NCI-H2196 (cell line): ENCODE data around the gene GPR45.
"Not testable (repeated sequence)": the region's sequence is repeated elsewhere in the genome, so short reads cannot be mapped to it uniquely, and the experiment has no call there.

ENCODE experiments used
- DNase-seq: peaks from one replicate; lab custom pipeline; 2025; ENCODE audit not compliant: unreplicated experiment; lab: John Stamatoyannopoulos, UW

GPR45 gene, protein sequence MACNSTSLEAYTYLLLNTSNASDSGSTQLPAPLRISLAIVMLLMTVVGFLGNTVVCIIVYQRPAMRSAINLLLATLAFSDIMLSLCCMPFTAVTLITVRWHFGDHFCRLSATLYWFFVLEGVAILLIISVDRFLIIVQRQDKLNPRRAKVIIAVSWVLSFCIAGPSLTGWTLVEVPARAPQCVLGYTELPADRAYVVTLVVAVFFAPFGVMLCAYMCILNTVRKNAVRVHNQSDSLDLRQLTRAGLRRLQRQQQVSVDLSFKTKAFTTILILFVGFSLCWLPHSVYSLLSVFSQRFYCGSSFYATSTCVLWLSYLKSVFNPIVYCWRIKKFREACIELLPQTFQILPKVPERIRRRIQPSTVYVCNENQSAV

DNA sequence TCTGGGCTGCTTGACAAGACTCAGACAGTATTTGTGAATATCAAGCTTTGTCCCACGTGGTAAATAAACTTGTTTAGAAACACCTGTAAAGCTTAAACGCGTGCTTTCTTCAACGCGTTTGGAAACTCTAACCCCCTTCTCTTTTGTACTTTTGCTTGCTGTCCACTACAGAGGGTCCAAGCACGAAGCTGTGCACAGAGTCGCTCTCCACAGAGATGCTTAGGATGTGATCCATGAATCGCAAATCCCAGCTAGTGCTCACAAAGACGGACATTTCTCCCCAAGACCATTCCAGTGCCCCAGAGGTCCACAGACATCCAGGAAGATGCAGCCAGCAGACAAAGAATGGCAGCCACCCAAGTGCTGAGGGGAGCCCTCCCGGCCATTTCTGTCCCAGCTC, at the start of gene GPR45:
TSS of gene GPR45 (plus strand) at position 301 of the 400 bp plus-strand sequence. CDS start 116 bp downstream, outside the sequence.
- no peak for DNase-seq

DNA sequence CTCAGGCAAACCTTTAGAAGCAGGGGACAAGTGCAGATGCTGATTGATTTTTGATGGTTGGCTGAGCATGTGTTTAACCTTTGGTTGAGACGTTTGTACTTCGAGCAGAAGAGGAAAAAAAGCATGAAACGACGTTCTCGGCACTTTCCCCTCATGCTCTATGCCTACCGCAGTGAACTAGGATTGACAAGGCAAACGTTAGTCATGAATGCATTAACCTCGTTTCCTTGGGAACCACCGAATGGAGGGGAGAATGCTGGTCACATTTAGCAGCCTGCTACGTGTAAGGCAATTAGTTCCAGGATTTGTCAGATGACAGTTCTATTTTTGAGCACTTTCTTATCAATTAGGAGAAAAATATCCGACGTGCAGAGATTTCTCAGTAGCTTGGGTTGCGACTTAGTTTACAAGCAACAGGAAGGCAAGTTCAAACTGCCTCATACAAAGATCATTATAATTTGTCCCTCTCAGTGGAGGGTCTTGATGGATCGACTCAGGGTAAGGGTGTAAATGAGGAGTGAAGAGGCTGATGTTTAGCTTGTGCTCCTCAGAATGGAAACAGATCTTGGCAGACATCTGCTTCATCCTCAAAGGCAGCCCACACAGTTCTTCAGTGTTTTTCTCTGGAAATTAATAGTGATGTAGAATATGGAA, 47.4 kb upstream of the GPR45 start:
- DNase-seq = no peak

DNA sequence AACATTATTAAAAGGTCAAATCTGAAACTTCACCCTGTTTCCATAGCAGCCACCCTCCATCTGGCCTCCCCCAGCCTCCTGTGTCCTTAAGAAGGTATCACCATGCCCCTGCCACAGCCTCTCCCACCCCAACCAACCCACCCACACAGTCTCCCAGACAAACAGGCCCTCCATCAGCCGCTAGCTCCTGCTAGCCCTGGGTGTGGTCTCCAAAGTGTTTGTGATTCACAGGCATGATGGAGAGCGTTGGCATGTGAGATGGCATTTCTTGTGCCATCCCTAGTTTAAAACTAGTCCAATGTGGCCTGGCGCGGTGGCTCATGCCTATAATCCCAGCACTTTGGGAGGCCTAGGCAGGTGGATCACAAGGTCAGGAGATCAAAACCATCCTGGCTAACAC, 44.9 kb upstream of the GPR45 start:
- no peak for DNase-seq

DNA sequence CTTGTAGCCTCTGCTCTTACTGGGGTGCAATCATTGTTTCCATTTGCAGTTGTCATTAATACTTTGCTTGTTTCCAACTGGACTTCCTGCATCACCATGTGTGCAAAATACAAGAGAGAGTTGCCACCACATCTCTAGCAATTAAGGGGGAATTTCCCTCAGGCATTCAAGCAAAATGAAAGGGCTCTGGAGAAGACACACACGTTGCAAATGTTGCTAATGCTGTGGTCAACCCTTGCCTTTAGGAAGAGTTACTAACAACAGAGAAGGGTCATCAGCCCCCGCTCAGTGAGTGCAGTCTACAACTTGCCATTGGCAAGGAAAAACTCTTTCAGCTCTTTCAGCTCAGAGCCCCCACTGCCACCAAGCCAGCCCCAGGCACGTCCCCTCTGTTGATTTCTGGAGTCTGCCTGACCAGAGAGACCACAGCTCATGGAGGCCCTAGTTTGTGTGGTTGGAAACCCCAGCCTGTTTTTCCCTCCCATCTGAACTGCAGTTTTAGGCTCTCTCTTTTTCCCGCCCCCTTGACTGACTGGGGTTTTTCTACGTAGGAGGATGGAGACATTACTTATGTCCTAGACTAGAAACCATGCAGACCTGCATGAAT, 25.9 kb upstream of the GPR45 start:
- no peak for DNase-seq

DNA sequence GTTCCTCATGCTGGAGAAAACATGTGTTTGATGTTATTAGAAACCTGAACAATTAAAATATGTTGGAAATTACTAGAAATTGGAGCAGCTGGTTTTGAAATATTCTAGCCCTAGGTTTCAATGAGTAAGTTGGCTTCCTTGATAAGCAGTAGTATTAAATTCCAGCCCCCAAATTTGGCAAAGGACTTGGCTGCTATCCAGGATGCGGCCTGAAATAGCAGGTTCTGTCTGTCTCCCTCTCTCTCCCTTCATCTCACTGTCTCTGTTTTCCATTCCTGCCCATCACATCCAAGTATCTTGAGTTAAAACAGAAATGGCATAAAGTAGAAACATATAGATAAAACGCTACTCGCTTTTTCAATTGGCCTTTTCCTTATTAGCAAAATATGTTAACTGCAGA, 20.9 kb upstream of the GPR45 start:
- DNase-seq = no peak

DNA sequence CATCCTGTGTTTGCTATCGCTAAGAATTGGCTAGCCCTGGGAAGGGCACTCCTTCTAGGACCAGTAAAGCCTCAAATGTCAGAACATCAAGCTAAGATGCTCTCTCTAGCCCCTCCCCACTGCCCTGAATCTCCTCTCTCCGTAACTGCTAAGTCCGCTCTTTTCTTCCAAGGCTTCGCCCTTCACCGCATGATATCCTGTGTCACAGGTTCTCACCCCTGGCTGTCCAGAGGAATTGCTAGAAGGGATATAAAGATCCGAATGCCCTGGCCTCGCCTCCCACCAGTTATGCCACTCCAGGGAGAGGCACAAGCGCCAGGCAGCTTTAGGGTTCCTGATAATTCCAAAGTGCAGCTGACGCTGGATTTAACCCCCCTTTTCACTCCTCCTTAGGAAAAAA, 17.1 kb upstream of the GPR45 start:
- no peak for DNase-seq

DNA sequence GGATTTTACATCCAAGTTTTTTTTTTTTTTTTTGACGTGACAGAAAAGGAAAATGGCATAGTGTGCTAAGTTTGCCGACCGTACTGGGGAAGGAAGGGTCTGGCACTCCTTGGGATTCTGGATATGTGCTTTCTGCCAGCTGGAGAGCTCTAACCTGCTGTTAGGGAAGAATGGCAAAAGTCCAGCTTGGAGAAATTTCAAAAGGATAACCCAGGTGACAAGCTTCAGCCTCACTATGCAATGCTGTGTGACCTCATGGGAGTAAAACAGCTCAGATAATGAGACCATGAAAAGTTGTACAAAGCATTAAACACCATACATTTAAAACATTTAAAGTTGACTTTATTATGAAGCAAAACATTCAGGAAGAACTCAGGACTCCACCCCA, 10.3 kb upstream of the GPR45 start:
- no peak for DNase-seq

DNA sequence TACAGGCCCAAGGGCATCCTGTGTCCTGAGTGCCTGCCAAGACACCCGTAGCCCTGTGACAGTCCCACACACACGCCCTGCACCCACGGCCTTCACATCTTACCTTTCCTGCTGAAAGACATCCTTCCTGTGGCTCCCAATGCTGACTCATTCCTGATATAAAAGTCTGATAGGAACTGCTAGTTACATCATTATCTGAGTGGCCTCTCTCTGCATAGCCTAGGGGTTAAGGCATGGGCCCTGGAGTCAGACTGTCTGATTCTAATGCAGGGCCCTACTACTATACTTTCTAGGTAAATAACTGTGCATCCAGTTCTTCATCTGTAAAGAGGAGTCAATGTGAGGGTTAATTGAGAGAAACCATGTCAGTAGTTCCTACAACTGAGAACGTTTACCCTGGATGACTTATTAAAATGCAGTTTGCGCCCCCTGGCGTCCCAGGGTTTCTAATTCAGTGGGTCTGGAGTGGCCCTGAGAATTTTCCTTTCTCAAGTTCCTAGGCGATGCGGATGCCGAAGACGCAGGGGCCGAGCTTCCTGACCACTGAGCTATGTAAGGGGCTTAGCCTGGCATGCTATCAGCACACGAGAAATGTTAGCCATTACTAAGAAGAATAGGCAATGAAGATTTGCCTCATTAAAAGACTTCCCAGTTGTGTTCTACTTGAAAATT, 6.0 kb upstream of the GPR45 start:
- DNase-seq = peak; percentile 59

DNA sequence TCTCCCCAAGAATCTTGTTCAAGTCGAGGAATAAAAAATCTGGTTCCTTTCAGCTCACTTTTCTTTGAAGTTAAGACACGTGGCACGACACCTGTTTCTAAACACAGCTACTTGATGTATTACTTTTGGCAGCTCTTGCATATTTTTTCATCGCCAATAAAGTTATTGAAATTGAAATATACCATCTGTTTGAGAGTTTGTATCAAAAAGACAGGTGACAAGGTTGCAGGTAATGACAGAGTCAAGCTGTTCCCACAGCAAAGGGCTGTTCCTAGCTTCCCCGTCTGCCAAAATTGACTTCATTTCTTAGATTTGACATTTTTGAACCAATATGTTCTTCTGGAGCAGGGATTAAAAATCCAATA, 5.5 kb upstream of the GPR45 start:
- no peak for DNase-seq

DNA sequence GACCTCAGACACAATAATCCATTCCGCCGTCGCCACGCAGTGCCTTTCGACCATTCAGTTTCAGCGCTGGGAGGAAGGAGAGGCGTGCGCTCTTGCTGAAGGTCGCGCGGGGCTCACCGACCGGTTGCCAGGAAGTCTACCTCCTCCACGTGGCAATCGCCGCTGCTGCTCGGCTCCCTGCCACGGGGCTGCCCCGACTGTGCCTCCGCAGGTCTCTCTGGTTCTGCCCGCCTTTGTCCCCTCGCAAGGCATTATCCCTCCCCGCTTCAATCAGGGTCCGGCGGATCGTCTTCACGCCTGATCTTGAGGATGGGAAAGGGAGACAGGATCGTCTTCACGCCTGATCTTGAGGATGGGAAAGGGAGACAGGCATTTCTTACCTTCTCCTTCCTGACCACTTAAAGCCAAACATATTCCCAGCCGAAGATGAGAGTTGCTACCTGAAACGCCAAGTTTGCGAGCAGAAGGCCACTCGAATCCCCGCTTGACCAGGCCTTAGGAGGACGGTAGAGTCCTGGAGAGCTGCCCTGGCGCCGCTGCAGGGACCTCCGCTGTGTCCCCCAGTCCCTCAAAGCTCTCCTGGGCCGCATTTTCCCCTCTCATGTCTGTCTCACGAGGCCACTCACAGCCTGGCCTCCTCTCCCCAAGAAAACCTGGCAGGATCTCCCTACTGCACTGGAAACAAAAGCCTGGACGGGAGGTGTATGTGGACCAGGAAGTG, 4.3 kb upstream of the GPR45 start:
- no peak for DNase-seq

DNA sequence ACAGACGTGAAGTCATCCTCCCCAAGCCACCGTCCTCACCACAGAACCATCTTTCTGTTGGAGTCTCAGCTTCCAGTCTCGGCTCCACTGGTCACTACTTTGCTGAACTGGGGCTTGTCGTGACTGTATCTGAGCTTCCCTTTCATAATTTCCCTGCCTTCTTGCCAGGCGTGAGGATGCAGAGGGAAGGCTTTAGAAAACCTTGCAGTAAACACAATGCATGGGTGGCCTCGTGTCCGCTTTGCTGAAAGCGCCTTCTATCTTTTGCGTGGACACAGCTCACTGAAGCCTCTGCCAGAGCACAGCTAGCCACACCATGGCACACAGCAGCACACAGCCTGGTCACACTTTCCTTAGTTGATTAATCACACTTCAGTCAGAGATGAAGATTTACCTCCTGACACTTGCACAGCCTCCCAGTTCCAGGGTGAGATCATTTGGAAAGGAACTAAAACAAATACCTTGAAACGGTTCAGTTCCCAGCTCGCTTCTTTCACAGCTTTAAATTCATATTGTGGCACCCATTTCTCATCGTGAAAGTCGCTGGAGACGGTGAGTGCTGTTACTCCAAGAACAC, 2.8 kb upstream of the GPR45 start:
- DNase-seq = no peak

DNA sequence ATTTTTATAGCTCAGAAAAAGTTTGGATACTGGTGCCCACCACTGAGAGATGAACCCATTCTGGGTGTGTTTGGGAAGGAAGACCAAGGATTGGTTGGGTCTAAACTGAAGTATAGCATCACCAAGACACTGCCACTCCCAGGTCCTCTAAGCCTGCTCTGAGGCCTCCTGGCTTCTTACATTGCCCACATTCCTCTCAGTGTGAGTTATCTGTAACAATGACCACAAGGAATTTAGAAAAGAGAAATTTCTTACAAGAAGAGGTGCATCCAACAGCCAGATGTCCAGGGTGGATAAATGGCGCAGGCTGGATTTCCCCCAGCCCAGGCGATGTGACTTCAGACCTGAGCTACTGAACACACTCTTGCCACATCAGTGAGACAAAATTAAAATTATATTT, 1.6 kb upstream of the GPR45 start:
- no peak for DNase-seq

DNA sequence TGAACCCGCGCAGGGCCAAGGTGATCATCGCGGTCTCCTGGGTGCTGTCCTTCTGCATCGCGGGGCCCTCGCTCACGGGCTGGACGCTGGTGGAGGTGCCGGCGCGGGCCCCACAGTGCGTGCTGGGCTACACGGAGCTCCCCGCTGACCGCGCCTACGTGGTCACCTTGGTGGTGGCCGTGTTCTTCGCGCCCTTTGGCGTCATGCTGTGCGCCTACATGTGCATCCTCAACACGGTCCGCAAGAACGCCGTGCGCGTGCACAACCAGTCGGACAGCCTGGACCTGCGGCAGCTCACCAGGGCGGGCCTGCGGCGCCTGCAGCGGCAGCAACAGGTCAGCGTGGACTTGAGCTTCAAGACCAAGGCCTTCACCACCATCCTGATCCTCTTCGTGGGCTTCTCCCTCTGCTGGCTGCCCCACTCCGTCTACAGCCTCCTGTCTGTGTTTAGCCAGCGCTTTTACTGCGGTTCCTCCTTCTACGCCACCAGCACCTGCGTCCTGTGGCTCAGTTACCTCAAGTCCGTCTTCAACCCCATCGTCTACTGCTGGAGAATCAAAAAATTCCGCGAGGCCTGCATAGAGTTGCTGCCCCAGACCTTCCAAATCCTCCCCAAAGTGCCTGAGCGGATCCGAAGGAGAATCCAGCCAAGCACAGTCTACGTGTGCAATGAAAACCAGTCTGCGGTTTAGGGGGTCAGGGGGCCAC, 897 bp downstream of the GPR45 start:
- DNase-seq = no peak

DNA sequence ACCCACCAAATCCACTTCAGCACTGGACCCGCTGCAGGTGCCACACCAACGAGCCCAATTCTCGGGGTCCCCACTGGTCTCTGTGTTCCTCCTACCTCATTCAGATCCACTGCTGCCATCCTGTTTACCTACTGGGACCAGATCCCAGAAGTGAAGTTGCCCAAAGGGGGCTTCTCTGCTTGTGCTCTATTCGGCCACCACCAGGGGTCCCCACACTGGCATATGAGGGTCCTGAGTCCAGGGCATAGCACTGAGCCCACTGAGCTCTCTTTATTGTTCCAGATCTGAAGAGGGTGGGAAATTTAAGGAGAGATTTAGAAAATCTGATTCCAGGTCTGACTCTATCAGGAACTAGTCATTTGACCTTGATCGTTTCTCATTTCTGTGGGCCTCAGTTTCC, 2.4 kb downstream of the GPR45 start:
- DNase-seq = no peak

DNA sequence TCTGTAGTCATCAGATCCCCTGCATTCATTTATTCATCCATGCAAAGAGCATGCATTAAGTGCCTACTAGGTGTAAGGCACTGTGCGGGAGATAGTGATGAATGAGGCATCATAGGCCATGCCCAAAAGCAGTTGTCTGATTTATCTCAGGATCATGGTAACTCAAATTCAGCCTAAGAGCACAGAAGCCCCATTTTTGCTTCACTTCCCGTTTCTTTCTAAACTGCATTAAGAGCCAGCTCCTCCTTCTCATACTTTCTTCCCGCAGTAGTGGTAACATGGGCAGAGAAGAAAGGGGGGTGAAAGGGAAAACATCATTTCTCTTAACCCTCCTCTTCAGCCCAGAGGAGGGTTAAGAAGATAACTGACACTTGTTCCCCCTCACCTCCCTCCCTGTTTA, 2.9 kb downstream of the GPR45 start:
- no peak for DNase-seq

DNA sequence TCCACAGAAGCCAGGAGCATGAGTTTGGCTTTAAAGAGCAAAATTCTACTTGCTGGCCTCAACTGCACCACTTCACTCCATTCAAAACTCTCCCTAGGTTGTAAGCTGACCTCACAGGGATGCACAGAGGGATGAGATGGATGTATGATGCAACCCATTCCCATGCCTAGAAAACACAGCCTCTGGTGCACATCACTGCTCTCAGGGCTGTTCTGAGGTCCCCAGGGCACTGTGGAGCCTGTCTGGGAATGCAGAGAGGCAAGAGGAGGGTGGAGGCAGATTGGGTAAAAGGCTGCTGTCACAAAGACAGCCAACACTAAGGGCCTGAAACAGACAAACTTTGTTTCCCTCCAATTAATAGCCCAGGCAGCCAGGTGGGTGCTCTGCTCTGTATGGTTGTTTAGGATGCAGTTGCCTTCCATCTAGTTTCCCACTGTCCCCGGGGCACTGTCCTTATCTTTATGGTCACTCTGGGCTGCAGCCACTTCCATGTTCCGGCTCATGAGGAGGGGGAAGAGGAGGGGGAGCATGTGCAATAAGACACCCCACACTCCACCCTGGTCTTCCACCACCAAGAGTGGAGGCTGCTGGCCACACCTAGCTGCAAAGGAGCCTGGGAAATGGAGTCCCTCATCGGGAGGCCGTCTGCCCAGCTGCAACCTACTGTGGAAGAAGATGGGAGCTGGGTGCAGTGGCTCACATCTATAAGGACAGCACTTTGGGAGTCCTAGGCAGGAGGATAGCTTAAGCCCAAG, 7.0 kb downstream of the GPR45 start:
- DNase-seq = no peak

DNA sequence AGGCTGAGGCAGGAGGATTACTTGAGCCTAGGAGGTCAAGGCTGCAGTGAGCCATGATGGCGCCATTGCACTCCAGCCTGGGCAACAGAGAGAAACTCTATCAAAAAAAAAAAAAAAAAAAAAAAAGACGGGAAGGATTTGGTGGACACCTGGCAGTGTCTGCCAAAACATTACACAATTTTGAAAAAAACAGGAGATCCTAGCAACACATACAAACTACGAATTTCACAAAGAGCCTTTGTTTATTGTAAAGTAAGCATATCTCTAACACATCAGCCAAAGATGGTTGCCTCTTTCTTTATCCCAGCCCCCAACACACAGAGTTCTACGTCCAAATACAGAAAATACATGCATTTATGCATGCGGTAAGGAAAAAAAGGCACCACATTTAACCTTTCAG, 7.6 kb downstream of the GPR45 start:
- DNase-seq = no peak

DNA sequence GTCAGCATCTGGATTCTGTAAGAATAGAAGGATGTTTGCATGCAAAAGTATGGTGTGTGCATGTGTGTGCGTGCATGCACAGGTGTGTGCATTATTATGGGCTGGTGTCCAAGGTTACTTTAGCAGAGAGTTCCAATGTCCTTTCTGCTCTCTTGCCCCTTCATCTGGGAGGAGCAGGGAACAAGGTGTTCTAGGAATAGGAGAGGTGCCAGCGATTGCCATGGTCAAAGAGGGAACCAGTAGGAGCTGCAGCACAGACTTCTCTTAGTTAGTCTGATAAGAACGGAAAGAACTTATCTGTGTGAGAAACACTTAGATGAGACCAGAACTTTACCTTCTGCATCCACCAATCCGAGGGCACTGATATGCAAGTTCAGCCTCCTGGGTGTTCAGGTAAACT, 8.3 kb downstream of the GPR45 start:
- DNase-seq = no peak

DNA sequence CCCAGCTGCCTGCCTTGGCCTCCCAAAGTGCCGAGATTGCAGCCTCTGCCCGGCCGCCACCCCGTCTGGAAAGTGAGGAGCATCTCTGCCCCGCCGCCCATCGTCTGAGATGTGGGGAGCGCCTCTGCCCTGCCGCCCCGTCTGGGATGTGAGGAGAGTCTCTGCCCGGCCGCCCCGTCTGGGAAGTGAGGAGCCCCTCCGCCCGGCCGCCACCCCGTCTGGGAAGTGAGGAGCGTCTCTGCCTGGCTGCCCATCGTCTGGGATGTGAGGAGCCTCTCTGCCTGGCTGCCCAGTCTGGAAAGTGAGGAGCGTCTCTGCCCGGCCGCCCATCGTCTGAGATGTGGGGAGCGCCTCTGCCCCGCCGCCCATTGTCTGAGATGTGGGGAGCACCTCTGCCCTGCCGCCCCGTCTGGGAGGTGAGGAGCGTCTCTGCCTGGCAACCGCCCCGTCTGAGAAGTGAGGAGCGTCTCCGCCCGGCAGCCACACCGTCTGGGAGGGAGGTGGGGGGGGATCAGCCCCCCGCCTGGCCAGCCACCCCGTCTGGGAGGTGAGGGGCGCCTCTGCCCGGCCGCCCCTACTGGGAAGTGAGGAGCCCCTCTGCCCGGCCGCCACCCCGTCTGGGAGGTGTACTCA, 9.6 kb downstream of the GPR45 start:
- DNase-seq = not testable (repeated sequence)
